T-cell (primary cell): ENCODE data around the gene ACOT13. TPM values are rescaled to one million over a fixed set of nuclear protein-coding genes. Genes with fewer than 3 reads are reported as not detected.
"Not testable (repeated sequence)": the region's sequence is repeated elsewhere in the genome, so short reads cannot be mapped to it uniquely, and the experiment has no call there.

Experiments
- ATAC-seq, 4 experiments: fragments of 200-7000 bp in 3 of 4; fragments of 150-1000 bp in 1 of 4; cut with Tn5 transposase; replicated peaks in 1 of 4; 1 replicate in 3 of 4; 2 replicates in 1 of 4; pipeline ENCODE4 v1.10.0; 2021; ENCODE audit warnings: moderate library complexity in 3 of 4, mild to moderate bottlenecking in 2 of 4, moderate number of reproducible peaks in 1 of 4
- CTCF ChIA-PET, 2 donors: fragments of 300-600 bp; sonication (Branson Sonifier 250); formaldehyde crosslinking; loops; one replicate each; lab custom pipeline; 2022; ENCODE audit warnings: antibody characterized with exemption in 2 of 2; lab: Charles Lee
- POLR2A ChIA-PET, 2 donors: fragments of 300-600 bp; sonication (Branson Sonifier 250); formaldehyde crosslinking; loops; one replicate each; lab custom pipeline; 2022; ENCODE audit warnings: antibody characterized with exemption in 2 of 2; lab: Charles Lee
- DNase-seq, 35 experiments: peaks; one replicate each; pipeline versions ENCODE4 v3.0.0 to v3.0.0-alpha.2; 2013 to 2023
- H3K27ac ChIP-seq: one replicate; pipeline ENCODE4 v1.5.1; 2013; ENCODE audit warnings: low read length
- H3K27me3 ChIP-seq, 2 experiments: replicated peaks in 1 of 2; 1 replicate in 1 of 2; 2 replicates in 1 of 2; pipeline versions ENCODE4 v1.6.1 to v1.7.0; 2013; ENCODE audit warnings: low read length in 1 of 2, mixed read lengths in 1 of 2; ENCODE audit not compliant: control insufficient read depth in 2 of 2, insufficient read depth in 2 of 2; ENCODE audit errors: extremely low read depth in 1 of 2
- H3K36me3 ChIP-seq, 2 donors: 1 replicate in 1 of 2; 2 replicates in 1 of 2; pipeline versions ENCODE4 v1.6.1 to v1.7.0; 2013; ENCODE audit warnings: low read length in 1 of 2; ENCODE audit not compliant: control insufficient read depth in 2 of 2, insufficient read depth in 1 of 2; ENCODE audit errors: extremely low read depth in 1 of 2
- H3K4me1 ChIP-seq, 2 experiments: 1 replicate in 1 of 2; 2 replicates in 1 of 2; pipeline versions ENCODE4 v1.6.1 to v1.7.0; 2013; ENCODE audit warnings: low read length in 2 of 2, mixed read lengths in 1 of 2; ENCODE audit not compliant: insufficient read depth in 2 of 2, control insufficient read depth in 1 of 2; ENCODE audit errors: extremely low read depth in 1 of 2
- H3K4me3 ChIP-seq, 2 donors: 1 replicate in 1 of 2; 2 replicates in 1 of 2; pipeline versions ENCODE4 v1.5.1 to v1.7.0; 2013; ENCODE audit warnings: mild to moderate bottlenecking in 2 of 2, low read length in 1 of 2, moderate library complexity in 1 of 2; ENCODE audit not compliant: control insufficient read depth in 1 of 2; ENCODE audit errors: extremely low read depth in 1 of 2
- H3K9me3 ChIP-seq: 2 replicates; pipeline ENCODE4 v1.7.0; 2013
- H3K27ac Mint-ChIP-seq, 2 donors: one replicate each; pipeline ENCODE4 v1.8.0; 2020 to 2021; ENCODE audit warnings: mild to moderate bottlenecking in 2 of 2, mixed read lengths in 2 of 2
- H3K27me3 Mint-ChIP-seq, 2 donors: one replicate each; pipeline ENCODE4 v1.8.0; 2021 to 2022; ENCODE audit warnings: mixed read lengths in 2 of 2
- H3K36me3 Mint-ChIP-seq: one replicate; pipeline ENCODE4 v1.8.0; 2021; ENCODE audit warnings: mixed read lengths
- H3K4me1 Mint-ChIP-seq, 3 donors: one replicate each; pipeline ENCODE4 v1.8.0; 2020 to 2022; ENCODE audit warnings: mixed read lengths in 3 of 3, mild to moderate bottlenecking in 1 of 3
- H3K4me3 Mint-ChIP-seq, 3 donors: one replicate each; pipeline ENCODE4 v1.8.0; 2020 to 2022; ENCODE audit warnings: mild to moderate bottlenecking in 3 of 3, mixed read lengths in 3 of 3, moderate library complexity in 3 of 3
- H3K9me3 Mint-ChIP-seq, 3 donors: one replicate each; pipeline ENCODE4 v1.8.0; 2020 to 2022; ENCODE audit warnings: mixed read lengths in 3 of 3
- WGBS: methylation state at CpG from one replicate; pipeline ENCODE4 v1.1.5; 2013; ENCODE audit warnings: missing lambda C conversion rate; ENCODE audit not compliant: insufficient coverage; 5-methylcytosine and 5-hydroxymethylcytosine counted together
- total RNA-seq, 35 experiments: library from RNA in 6 of 35; stranded (reverse) in 6 of 35; fragments of 120-200 nt in 1 of 35; gene quantifications; one replicate each; pipeline versions ENCODE4 v1.2.1 to v1.2.4 and lab custom pipeline; 2013 to 2026

The ACOT13 gene
- total RNA-seq, 5 donors from 2014 or later (not counting 1 experiment from before 2014, with no cell fraction given) = 4.2 to 10.9 (median 9.5) TPM

GRCh38 chr6:24734166-24734565 is 67.3 kb downstream of the ACOT13 start:
- ChIA-PET CTCF (no interaction called here), POLR2A (no interaction called here)
- Histone ChIP-seq H3K27ac (no peak overlapping the region), H3K36me3 (no peaks in the 10 kb centered on the region), H3K4me1 (no peaks in the 10 kb centered on the region), H3K9me3 (no peaks in the 10 kb centered on the region), H3K4me3 (no peak overlapping the region), H3K27me3 (peaks cover 0 to 7% of the 10 kb centered on the region in 2 experiments)
- DNase-seq (no peak), ATAC-seq (no peak)
- no peak overlapping the region for H3K4me3 Mint-ChIP-seq
- peaks cover 6 to 20% (median 10%) of the 10 kb centered on the region in 3 donors for H3K9me3 Mint-ChIP-seq
- H3K27ac Mint-ChIP-seq = no peak overlapping the region
- no CpG with 5 or more reads among the region's 1 CpG for WGBS
- H3K4me1 Mint-ChIP-seq = peaks cover 0 to 5% (median 0%) of the 10 kb centered on the region in 3 donors
- peaks cover 6% of the 10 kb centered on the region for H3K36me3 Mint-ChIP-seq
- H3K27me3 Mint-ChIP-seq = peaks cover 4 to 5% of the 10 kb centered on the region in 2 donors

GRCh38 chr6:24734710-24735109 is 67.8 kb downstream of the ACOT13 start:
- H3K27ac ChIP-seq, H3K36me3 ChIP-seq, H3K4me3 ChIP-seq, H3K9me3 ChIP-seq, DNase-seq, H3K4me3 Mint-ChIP-seq, CTCF ChIA-PET, ATAC-seq, H3K27me3 ChIP-seq, H3K4me1 Mint-ChIP-seq, H3K27ac Mint-ChIP-seq, H3K36me3 Mint-ChIP-seq, H3K4me1 ChIP-seq, H3K27me3 Mint-ChIP-seq: not testable (repeated sequence)
- 93% methylated on average over 2 of the region's 4 CpGs for WGBS
- POLR2A ChIA-PET = interaction anchor here in 1 of 2 donors (0.7 kb wide), 1 partner anchor 10 kb away, joined by 4 read pairs; no protein-coding TSS in a partner anchor
- H3K9me3 Mint-ChIP-seq = peaks cover 6 to 19% (median 10%) of the 10 kb centered on the region in 3 donors

DNA sequence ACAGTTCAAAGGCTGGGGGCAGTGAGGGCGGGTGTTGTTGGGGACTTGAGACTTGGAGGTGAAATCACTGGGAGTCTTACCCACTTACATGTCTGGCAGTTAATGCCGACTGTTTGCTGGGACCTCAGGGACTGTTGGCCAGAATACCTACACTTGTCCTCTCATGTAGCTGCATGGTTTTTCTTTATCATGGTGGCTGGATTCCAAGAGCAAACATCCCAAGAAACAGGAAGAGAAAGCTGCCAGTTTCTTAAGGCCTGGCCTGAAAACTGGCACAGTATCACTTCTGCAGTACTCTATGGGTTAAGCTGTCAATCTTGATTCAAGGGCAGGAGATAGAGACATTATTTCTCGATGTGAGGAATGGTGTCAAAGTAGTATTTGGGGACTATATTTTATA is 71.9 kb downstream of the ACOT13 start:
- DNase-seq = no peak
- WGBS = no CpG with 5 or more reads among the region's 3 CpGs
- no peak for ATAC-seq
- Mint-ChIP-seq H3K4me3 (no peak overlapping the region), H3K36me3 (no peaks in the 10 kb centered on the region), H3K4me1 (peaks cover 0 to 12% (median 8%) of the 10 kb centered on the region in 3 donors), H3K9me3 (no peaks in the 10 kb centered on the region), H3K27ac (no peak overlapping the region), H3K27me3 (peaks cover 2 to 4% of the 10 kb centered on the region in 2 donors)
- H3K27me3 ChIP-seq = no peaks in the 10 kb centered on the region
- no peaks in the 10 kb centered on the region for H3K36me3 ChIP-seq
- H3K27ac ChIP-seq = no peak overlapping the region
- no peak overlapping the region for H3K4me3 ChIP-seq
- ChIA-PET CTCF (interaction anchor here in 1 of 2 donors (0.6 kb wide), 1 partner anchor 195 kb away, joined by 7 read pairs; no protein-coding TSS in a partner anchor), POLR2A (no interaction called here)
- no peaks in the 10 kb centered on the region for H3K9me3 ChIP-seq
- no peaks in the 10 kb centered on the region for H3K4me1 ChIP-seq

- H3K4me1 ChIP-seq = no peaks in the 10 kb centered on the region
- ATAC-seq = no peak
- POLR2A ChIA-PET = interaction anchor here in 1 of 2 donors (0.6 kb wide), 1 partner anchor 1417 kb away, joined by 3 read pairs; a partner anchor contains a TSS
- CTCF ChIA-PET = no interaction called here
- Mint-ChIP-seq H3K36me3 (no peaks in the 10 kb centered on the region), H3K4me3 (no peak overlapping the region), H3K9me3 (no peaks in the 10 kb centered on the region), H3K27ac (no peak overlapping the region), H3K27me3 (peaks cover 0 to 4% of the 10 kb centered on the region in 2 donors), H3K4me1 (peaks cover 0 to 10% (median 8%) of the 10 kb centered on the region in 3 donors)
- no peak overlapping the region for H3K4me3 ChIP-seq
- H3K36me3 ChIP-seq = no peaks in the 10 kb centered on the region
- no peak overlapping the region for H3K27ac ChIP-seq
- H3K9me3 ChIP-seq = no peaks in the 10 kb centered on the region
- H3K27me3 ChIP-seq = no peaks in the 10 kb centered on the region
- no peak for DNase-seq
Measured at GRCh38 chr6:24740861-24741260, 74.0 kb downstream of the ACOT13 start.

DNA sequence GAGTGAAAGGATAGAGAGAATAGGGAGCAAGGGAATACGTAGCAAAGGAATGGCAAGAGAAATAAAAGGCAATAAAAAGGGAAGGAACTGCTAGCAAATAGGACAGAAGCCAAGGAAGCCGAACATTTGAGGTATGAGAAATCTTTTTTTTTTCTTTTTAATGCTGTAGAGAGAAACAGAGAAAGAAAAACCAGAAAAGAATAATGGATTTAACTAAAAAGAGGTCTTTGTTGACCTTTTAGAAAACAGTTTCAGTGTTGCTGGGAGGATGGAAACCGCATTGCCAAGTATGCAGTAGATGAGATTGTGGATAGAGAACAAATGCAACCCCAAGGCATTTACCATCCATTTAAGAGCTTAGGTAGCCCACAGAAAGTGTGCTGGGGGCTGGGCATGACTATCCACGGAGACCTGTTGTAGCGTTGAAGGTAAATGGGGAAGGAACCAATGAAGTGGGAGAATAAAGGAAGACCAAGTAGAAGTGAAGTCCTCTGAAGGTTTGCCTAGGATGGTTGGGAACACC is 75.4 kb downstream of the ACOT13 start:
- H3K36me3 Mint-ChIP-seq = no peaks in the 10 kb centered on the region
- CTCF ChIA-PET = no interaction called here
- H3K27me3 Mint-ChIP-seq = no peaks in the 10 kb centered on the region
- H3K9me3 Mint-ChIP-seq = no peaks in the 10 kb centered on the region
- no peak for DNase-seq
- 96% methylated on average over 4 of the region's 5 CpGs for WGBS
- Histone ChIP-seq H3K36me3 (no peaks in the 10 kb centered on the region), H3K27ac (no peak overlapping the region), H3K4me1 (no peaks in the 10 kb centered on the region), H3K27me3 (no peaks in the 10 kb centered on the region), H3K4me3 (no peak overlapping the region), H3K9me3 (no peaks in the 10 kb centered on the region)
- H3K4me3 Mint-ChIP-seq = no peak overlapping the region
- no peak for ATAC-seq
- H3K4me1 Mint-ChIP-seq = peaks cover 0 to 10% (median 7%) of the 10 kb centered on the region in 3 donors
- POLR2A ChIA-PET = no interaction called here
- H3K27ac Mint-ChIP-seq = no peak overlapping the region

DNA sequence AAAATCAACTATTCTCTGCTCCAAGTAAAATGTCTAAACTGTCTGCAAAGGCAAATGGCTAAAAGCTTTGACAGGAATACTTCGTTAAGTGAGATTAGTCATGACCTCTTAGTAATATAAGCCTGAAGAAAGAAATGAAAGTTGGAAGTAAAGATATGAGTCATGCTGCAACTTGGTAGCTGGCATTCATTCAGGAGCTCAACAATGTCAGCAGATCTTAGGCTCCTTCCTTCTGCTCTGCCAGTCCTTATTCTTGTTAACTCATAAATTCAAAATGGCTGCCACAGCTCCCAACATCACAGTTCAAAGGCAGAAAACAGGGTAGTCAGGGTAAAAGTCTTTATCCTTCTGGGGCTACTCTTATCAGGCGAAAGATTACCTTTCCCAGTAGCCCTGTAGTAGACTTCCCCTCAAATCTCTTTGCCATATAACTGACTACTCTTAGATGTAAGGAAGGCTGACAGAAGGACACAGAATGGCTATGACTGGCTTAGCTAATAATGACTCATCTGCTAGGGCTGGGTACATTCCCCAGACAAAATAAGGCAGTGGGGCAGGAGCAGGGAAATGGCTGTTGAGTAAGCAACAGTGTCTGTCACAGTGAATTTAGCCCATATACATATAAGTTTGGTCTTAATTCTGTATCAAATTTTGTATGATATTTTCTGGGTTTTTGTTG is 76.5 kb downstream of the ACOT13 start:
- ATAC-seq = peak in 2 of 4 experiments; percentile 45 to 65
- Histone ChIP-seq H3K9me3 (no peaks in the 10 kb centered on the region), H3K27me3 (no peaks in the 10 kb centered on the region), H3K27ac (no peak overlapping the region), H3K4me3 (no peak overlapping the region), H3K4me1 (no peaks in the 10 kb centered on the region), H3K36me3 (no peaks in the 10 kb centered on the region)
- Mint-ChIP-seq H3K4me1 (peaks cover 0 to 10% (median 7%) of the 10 kb centered on the region in 3 donors), H3K9me3 (no peaks in the 10 kb centered on the region), H3K36me3 (no peaks in the 10 kb centered on the region), H3K4me3 (no peak overlapping the region), H3K27me3 (no peaks in the 10 kb centered on the region), H3K27ac (no peak overlapping the region)
- DNase-seq = no peak
- POLR2A ChIA-PET = interaction anchor here in 1 of 2 donors (0.6 kb wide), 1 partner anchor 11 kb away, joined by 5 read pairs; no protein-coding TSS in a partner anchor
- CTCF ChIA-PET = interaction anchor here (0.5 to 0.8 kb wide), 4 partner anchors 8 to 74 kb away, joined by 3 to 8 read pairs (median 3); no protein-coding TSS in a partner anchor
- no CpG with 5 or more reads among the region's 2 CpGs for WGBS
